Astrocyte (in vitro differentiated cells and primary cell): Measurements from ENCODE around the gene PCARE.

ENCODE experiments used
- EZH2 ChIP-seq: IDR thresholded peaks from 2 replicates; pipeline ENCODE4 v1.6.1; 2012; ENCODE audit warnings: mild to moderate bottlenecking, low read length, inconsistent platforms; ENCODE audit not compliant: insufficient read depth
- TF ChIP-seq, protein P1 (sequence below): IDR thresholded peaks from 2 replicates; pipeline ENCODE4 v1.5.1; 2011; ENCODE audit warnings: low read depth, mild to moderate bottlenecking, inconsistent platforms, low read length, moderate library complexity; ENCODE audit not compliant: insufficient read depth

DNA sequence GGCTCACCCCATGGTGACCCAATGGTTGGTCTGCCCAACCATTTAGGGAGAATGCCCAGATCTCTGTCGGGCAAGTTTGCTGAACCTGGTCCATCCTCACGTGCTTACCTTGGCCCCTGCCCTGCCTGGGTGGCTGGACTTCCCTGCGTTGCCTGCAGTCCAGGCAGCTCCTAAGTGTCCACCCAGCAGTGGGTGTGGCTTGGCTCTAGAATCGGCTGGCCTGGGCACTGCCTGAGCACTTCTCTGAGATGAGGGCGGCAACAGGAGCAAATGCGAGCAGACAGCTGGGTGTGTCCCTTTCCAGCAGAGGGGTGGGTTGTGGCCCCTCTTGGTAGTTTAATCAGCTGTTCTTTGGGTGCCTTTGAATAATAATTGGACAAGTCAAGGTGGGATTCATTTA is 11.3 kb downstream of the PCARE start:
- TF ChIP-seq, protein P1, sequence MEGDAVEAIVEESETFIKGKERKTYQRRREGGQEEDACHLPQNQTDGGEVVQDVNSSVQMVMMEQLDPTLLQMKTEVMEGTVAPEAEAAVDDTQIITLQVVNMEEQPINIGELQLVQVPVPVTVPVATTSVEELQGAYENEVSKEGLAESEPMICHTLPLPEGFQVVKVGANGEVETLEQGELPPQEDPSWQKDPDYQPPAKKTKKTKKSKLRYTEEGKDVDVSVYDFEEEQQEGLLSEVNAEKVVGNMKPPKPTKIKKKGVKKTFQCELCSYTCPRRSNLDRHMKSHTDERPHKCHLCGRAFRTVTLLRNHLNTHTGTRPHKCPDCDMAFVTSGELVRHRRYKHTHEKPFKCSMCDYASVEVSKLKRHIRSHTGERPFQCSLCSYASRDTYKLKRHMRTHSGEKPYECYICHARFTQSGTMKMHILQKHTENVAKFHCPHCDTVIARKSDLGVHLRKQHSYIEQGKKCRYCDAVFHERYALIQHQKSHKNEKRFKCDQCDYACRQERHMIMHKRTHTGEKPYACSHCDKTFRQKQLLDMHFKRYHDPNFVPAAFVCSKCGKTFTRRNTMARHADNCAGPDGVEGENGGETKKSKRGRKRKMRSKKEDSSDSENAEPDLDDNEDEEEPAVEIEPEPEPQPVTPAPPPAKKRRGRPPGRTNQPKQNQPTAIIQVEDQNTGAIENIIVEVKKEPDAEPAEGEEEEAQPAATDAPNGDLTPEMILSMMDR, result no peak
- no peak for TF ChIP-seq EZH2
